Lower lobe of right lung (tissue), 2 donors: Measurements from ENCODE around the gene KCNJ11. TPM values are rescaled to one million over a fixed set of nuclear protein-coding genes. Genes with fewer than 3 reads are reported as not detected.
A peak's percentile ranks its signal among the peaks of the same experiment; 100 is the strongest.

Source experiments
- ATAC-seq, 2 donors: fragments of 200-7000 bp; cut with Tn5 transposase; one replicate each; pipeline ENCODE4 v1.9.1; 2020 to 2022; ENCODE audit warnings: mild to moderate bottlenecking in 2 of 2, moderate library complexity in 2 of 2
- DNase-seq: peaks from one replicate; pipeline ENCODE4 v3.0.0-alpha.2; 2020
- H3K27ac ChIP-seq: fragments of 200-600 bp; one replicate; pipeline ENCODE4 v1.8.0; 2022
- H3K27me3 ChIP-seq: fragments of 200-600 bp; one replicate; pipeline ENCODE4 v1.8.0; 2022; ENCODE audit warnings: low read depth
- H3K36me3 ChIP-seq: fragments of 200-600 bp; one replicate; pipeline ENCODE4 v1.8.0; 2022; ENCODE audit warnings: mild to moderate bottlenecking
- H3K4me1 ChIP-seq: fragments of 200-600 bp; one replicate; pipeline ENCODE4 v1.8.0; 2022
- H3K4me3 ChIP-seq: fragments of 200-600 bp; one replicate; pipeline ENCODE4 v1.8.0; 2022; ENCODE audit warnings: mild to moderate bottlenecking
- H3K9me3 ChIP-seq: fragments of 200-600 bp; one replicate; pipeline ENCODE4 v1.8.0; 2022
- intact Hi-C: fragments of 100-400 bp; cut with DNase I; formaldehyde crosslinking; loops from one replicate; pipeline ENCODE4 v1.11.0; 2022
- total RNA-seq: library from RNA; stranded (reverse); fragmentation: NEBNext Ultra II Directional; extraction: Animal tissue kit (Norgen Biotek cat#: 25700); gene quantifications from one replicate; pipeline ENCODE4 v1.2.1, GENCODE V29; 2021
- TF ChIP-seq, protein P1 (sequence below): fragments of 200-600 bp; IDR thresholded peaks from one replicate; pipeline ENCODE4 v1.8.0; 2022; ENCODE audit warnings: antibody characterized with exemption, mild to moderate bottlenecking
- donor health status: DM: no; HTN: yes; CAD: no; lungs with severe emphysema.

The KCNJ11 gene
- total RNA-seq, 1 donor from 2014 or later, result 4.3 TPM

DNA sequence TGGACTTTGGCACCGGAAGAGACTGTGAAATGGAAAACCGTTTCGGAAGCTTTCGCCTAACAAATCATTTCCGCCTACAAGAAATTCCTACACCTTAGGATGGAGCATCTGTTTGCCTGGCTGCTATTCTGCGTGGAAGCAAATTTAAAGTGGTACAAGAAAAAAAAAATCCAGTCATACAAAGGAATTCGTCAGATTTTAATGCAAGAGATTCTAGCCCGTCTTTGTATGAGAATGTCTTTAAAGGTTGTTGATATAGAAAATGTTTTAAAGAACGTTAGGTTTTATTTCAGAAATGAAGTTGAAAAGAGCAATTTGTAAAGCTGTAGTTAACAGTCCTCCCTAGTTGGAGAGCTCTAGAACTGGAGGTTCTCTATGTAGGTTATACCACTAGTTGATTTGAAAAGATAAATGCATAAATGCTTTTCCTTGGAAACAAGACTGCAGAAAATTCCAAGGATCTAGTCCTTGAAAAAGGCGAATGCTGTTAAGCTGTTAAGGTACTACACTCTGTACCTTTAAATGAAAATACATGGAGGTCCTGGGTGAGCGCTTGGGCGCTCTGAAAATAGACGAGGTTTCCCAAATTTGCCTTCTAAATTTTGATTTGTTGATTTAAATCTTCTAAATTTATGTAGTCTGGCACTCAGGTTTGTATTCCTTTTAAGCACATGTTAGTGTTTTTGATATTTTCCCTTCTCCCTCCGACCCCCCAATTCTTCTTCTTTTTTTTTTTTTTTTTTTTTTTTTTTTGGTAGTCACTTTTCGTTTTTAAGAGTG, 34.4 kb downstream of the KCNJ11 start:
- ATAC-seq (no peak), DNase-seq (no peak)
- Histone ChIP-seq H3K4me3 (peak overlapping the region; percentile 71), H3K27me3 (no peaks in the 10 kb centered on the region), H3K4me1 (peaks cover 17% of the 10 kb centered on the region), H3K27ac (peak overlapping the region; percentile 84), H3K9me3 (no peaks in the 10 kb centered on the region), H3K36me3 (no peaks in the 10 kb centered on the region)
- intact Hi-C loops, result no loop called here
- TF ChIP-seq, protein P1, sequence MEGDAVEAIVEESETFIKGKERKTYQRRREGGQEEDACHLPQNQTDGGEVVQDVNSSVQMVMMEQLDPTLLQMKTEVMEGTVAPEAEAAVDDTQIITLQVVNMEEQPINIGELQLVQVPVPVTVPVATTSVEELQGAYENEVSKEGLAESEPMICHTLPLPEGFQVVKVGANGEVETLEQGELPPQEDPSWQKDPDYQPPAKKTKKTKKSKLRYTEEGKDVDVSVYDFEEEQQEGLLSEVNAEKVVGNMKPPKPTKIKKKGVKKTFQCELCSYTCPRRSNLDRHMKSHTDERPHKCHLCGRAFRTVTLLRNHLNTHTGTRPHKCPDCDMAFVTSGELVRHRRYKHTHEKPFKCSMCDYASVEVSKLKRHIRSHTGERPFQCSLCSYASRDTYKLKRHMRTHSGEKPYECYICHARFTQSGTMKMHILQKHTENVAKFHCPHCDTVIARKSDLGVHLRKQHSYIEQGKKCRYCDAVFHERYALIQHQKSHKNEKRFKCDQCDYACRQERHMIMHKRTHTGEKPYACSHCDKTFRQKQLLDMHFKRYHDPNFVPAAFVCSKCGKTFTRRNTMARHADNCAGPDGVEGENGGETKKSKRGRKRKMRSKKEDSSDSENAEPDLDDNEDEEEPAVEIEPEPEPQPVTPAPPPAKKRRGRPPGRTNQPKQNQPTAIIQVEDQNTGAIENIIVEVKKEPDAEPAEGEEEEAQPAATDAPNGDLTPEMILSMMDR, result no peak

DNA sequence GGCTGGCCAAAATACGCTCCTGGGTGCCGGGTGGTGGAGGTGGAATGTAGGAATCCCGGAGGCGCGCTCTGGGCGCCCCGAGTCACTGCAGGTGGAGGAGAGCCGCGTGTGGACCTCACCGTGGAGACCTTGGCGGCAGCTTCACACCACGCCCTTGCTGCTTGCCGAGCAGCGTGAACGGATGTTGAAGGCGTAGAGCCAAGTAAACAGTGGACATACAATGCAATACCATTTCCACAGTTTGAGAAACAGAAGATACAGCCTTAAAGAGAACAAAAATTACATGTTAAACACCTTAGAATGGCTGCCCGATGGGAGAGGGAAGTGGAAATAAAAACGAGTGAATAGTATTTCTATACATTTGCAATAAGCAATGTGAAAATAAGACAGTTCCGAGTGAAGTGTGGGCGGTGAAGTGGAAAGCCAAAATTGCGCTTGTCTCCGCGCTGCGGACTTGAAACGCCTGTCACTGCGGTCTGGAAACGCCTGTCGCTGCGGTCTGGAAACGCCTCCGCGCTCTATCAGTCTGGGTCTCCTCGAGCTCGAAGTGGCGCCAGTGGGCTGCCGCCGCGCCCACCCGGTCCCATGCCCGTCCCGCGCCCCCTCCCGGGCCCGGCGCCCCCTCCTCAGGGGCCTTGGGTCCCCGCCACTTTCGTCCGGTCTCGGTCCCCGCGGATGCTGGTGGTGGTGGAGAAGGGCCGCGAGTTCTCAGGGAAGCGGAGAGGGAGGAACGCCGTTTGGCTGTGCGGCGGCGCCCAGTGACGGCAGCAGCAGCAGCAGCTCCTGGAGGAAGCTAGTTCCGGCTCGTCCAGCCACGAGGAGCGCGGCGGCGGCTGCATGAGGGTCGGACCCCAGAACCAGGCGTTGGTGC, 35.3 kb downstream of the KCNJ11 start:
- ATAC-seq, result peak; percentile 78 to 86
- peak overlapping the region; percentile 84 for H3K27ac ChIP-seq

DNA sequence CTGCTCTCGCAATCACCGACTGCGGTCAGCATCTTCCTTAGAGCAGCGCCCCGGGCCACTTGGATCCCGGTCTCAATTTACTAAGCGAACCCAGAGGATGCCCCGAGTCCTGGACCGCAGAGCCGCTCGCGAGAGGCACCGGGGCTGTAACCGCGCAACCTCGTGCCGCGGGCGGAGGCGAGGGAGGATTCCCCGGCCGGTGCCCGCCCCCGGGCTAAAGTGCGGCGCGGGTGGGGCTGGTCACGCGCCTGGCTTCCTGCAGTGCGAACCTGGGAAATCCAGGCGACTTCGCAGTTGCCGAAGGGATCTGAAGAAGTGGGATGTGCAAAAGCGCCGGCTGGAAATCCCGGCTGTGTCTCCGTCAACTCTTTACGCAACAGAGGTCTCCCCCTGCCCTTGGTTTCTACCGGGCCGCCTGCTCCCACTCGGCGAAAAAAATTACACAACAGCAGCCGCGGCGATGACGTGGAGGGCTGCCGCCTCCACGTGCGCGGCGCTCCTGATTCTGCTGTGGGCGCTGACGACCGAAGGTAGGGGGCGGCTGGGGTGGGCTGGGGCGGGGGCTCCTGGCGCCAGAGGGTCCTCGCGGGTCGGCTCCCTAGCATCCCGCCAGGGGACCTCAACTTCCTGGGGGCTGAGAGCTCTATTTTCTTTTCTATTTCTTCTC, 36.8 kb downstream of the KCNJ11 start, which contains the start of gene NCR3LG1:
Gene NCR3LG1 (plus strand): TSS at position 291 of the 667 bp plus-strand sequence. CDS start 170 bp downstream, at position 461.
- TF ChIP-seq, protein P1, result no peak

More for the DNA sequence above, 35.3 kb downstream of the KCNJ11 start:
- Histone ChIP-seq H3K36me3 (no peaks in the 10 kb centered on the region), H3K27me3 (no peaks in the 10 kb centered on the region), H3K4me1 (peaks cover 17% of the 10 kb centered on the region), H3K9me3 (no peaks in the 10 kb centered on the region), H3K4me3 (peak overlapping the region; percentile 71)
- TF ChIP-seq, protein P1, result no peak
- DNase-seq, result peak; percentile 83
- intact Hi-C loops, result no loop called here

DNA sequence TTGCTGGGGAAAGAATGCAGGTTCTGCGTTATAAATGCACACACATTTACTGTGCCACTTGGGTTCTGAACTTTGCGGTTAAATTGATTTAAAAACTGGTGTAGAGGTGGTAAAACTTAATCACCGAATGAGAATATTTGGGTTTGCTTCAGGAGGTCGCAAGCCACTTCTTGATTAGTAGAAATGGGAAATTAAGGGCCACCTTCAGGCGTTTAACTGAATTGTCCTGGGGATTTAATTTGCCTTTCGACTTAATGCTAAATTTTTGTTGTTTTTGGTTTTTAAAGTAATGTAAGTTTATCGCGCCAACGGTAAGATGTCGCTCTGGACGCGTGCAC, 37.3 kb downstream of the KCNJ11 start:
- H3K9me3 ChIP-seq, result no peaks in the 10 kb centered on the region
- H3K4me1 ChIP-seq, result peaks cover 17% of the 10 kb centered on the region
- no peak for ATAC-seq
- no peak for DNase-seq
- H3K27ac ChIP-seq, result no peak overlapping the region
- no peaks in the 10 kb centered on the region for H3K27me3 ChIP-seq
- intact Hi-C loops, result no loop called here
- peak overlapping the region; percentile 71 for H3K4me3 ChIP-seq
- TF ChIP-seq, protein P1, result peak; percentile 13
- no peaks in the 10 kb centered on the region for H3K36me3 ChIP-seq

More for the DNA sequence above, 36.8 kb downstream of the KCNJ11 start, which contains the start of gene NCR3LG1:
- no peaks in the 10 kb centered on the region for H3K9me3 ChIP-seq
- H3K36me3 ChIP-seq, result no peaks in the 10 kb centered on the region
- DNase-seq (peak; percentile 74), ATAC-seq (peak; percentile 73 to 75)
- H3K4me3 ChIP-seq, result peak within 1 kb of the TSS; percentile 71
- peak within 1 kb of the TSS; percentile 12 for H3K27ac ChIP-seq
- peaks cover 17% of the 10 kb centered on the region for H3K4me1 ChIP-seq
- intact Hi-C loops, result no loop called here
- H3K27me3 ChIP-seq, result no peaks in the 10 kb centered on the region
